Astrocyte of the spinal cord (primary cell): ENCODE measurements around the gene SBF1.

Experiments used
- DNase-seq: peaks from one replicate; pipeline ENCODE4 v3.0.0; 2011; ENCODE audit warnings: low read depth, low spot score
- H3K4me3 ChIP-seq: 2 replicates; pipeline ENCODE4 v1.5.1; 2011; ENCODE audit warnings: low read depth, mild to moderate bottlenecking, low read length, moderate library complexity
- in situ Hi-C: cut with HindIII; loops from 2 replicates; pipeline ENCODE4 v1.10.0; 2017; ENCODE audit warnings: low sequenced_read_pairs
- TF ChIP-seq, protein P1 (sequence below): IDR thresholded peaks from 2 replicates; pipeline ENCODE4 v1.5.1; 2012; ENCODE audit warnings: low read depth, mild to moderate bottlenecking, low read length, inconsistent platforms

Gene SBF1

GRCh38 chr22:50483977-50484853 lies 9.4 kb upstream of the SBF1 start:
- no peak for DNase-seq
- TF ChIP-seq, protein P1, sequence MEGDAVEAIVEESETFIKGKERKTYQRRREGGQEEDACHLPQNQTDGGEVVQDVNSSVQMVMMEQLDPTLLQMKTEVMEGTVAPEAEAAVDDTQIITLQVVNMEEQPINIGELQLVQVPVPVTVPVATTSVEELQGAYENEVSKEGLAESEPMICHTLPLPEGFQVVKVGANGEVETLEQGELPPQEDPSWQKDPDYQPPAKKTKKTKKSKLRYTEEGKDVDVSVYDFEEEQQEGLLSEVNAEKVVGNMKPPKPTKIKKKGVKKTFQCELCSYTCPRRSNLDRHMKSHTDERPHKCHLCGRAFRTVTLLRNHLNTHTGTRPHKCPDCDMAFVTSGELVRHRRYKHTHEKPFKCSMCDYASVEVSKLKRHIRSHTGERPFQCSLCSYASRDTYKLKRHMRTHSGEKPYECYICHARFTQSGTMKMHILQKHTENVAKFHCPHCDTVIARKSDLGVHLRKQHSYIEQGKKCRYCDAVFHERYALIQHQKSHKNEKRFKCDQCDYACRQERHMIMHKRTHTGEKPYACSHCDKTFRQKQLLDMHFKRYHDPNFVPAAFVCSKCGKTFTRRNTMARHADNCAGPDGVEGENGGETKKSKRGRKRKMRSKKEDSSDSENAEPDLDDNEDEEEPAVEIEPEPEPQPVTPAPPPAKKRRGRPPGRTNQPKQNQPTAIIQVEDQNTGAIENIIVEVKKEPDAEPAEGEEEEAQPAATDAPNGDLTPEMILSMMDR, result no peak
- in situ Hi-C loops, result no loop called here
- H3K4me3 ChIP-seq, result no peak overlapping the region

GRCh38 chr22:50483556-50483955 lies 8.7 kb upstream of the SBF1 start:
- TF ChIP-seq, protein P1, result no peak
- in situ Hi-C loops, result no loop called here

GRCh38 chr22:50483106-50483505 lies 8.3 kb upstream of the SBF1 start:
- no peak for DNase-seq
- TF ChIP-seq, protein P1, result no peak
- H3K4me3 ChIP-seq, result no peak overlapping the region
- in situ Hi-C loops, result no loop called here

More at GRCh38 chr22:50483556-50483955, 8.7 kb upstream of the SBF1 start:
- H3K4me3 ChIP-seq, result no peak overlapping the region
- DNase-seq, result no peak

DNA sequence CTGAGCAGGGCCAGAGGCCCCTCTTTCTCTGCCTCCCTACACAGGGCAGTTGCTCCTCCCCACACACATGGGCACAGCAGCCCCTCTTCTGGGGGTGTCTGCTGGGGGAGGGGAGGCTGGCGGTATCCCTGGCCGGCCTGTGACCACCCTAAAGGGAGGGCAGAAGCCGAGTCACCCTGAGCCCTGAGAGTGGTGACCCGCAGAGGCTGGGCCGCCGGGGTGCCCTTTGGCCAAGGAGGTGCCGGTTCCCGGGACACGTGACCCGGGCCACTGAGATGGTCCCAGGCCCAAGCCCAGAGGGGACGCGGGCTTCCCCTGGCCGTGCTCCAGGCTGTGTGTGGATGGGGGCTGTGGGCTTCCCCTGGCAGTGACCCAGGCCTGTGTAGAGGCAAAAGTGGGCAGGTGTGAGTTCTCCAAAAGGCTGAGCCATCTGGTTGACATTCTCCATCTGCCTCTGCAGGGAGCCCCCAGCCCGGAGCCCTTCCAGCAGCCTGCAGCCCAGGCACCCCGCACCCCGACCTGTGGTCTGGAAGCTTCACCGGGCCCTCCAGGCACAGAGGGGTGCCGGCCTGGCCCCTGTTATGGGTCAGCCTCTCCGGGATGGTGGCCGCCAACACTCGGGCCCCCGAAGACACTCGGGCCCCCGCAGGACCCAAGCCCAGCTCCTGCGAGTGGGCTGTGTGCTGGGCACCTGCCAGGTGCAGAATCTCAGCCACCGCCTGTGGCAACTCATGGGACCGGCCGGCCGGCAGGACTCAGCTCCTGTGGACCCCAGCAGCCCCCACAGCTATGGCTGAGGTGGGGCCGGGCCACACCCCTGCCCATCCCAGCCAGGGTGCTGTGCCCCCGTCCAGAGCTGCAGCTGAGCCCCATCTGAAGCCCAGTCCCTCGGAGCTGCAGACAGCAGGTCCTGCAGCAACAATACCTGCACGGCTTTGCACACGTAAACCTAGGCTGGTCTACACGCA lies 7.6 kb upstream of the SBF1 start:
- no peak for DNase-seq
- peak overlapping the region; percentile 60 for H3K4me3 ChIP-seq
- TF ChIP-seq, protein P1, result no peak
- in situ Hi-C loops, result no loop called here

DNA sequence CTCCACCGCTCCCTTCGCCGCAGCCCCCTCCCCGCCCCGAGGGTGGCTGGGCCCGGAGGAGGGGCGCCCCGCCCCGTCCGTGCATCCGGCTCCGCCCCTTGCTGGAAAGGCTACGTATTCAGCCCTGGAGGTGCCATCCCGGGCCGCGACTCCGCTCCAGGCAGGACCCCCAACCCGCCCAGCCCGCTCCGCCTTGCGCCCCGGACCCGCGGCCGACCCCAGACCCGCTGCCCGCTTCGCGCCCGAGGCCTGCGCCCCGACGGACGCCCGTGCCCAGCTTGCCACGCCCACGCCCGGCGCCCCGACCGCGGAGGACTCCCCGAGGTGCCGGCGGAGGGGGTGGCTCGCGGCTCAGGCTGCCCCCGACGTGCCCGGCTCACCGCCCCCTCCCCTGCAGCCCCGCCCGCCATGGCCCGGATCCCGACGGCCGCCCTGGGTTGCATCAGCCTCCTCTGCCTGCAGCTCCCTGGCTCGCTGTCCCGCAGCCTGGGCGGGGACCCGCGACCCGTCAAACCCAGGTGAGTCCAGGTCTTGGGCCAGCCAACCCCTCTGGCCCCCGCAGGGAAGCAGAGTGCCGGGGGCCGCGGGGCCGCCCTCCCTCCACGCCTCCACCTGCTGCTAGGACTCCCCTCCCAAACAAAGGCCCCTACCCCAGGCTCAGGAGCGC lies 6.7 kb upstream of the SBF1 start, which contains the start of gene ADM2:
Gene ADM2 (plus strand): TSS at position 104 of the 667 bp plus-strand sequence. CDS start 305 bp downstream, at position 409.
- TF ChIP-seq, protein P1, result no peak
- H3K4me3 ChIP-seq, result peak within 1 kb of the TSS; percentile 60
- in situ Hi-C loops, result no loop called here
- DNase-seq, result no peak

DNA sequence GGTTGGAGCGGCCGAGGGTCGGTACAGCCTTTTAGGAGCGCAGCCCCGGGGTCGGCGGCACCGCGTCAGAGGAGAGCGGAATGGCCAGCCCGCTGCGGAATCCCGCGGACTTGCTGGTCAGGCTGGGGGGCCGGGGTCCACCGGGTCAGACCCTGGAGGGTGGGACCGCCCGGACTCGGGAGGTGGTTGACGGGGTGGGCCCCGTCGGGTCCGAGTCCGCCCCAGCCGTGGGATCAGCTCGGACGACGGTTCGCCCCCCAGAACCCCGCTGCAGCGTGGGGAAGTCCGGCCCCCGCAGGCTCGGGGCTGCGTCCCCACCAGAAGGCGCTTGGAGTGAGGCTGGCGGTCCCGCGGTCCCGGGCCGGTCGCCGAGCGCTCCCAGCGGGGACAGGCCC lies 6.2 kb upstream of the SBF1 start:
- H3K4me3 ChIP-seq, result peak overlapping the region; percentile 60
- TF ChIP-seq, protein P1, result no peak
- DNase-seq, result no peak
- in situ Hi-C loops, result no loop called here
